ENCODE data around the gene BTNL3. TPM values are rescaled to one million over a fixed set of nuclear protein-coding genes. Genes with fewer than 3 reads are reported as not detected.

The BTNL3 gene
- total RNA-seq, 1 donor from 2014 or later, result not detected

DNA sequence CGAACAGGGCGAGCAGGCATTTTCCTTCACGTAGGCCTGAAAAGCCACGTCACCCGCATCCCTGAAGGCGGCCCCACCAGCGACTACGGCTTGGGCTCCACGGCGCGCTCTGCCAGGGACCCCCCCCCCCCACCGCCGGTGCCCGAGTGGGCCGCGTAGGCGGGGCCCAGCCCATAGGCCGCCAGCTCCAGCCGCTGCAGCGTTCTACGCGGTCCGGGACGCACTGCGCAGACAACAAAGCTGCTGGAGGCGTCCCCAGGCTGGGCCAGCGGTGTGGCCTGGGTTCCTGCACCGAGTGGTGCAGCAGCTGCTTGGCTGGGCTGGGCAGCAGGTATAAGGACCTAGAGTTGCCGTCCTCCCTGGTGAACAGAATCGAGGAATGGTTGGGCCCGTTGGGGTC, 18.3 kb upstream of the BTNL3 start:
- H3K4me1 Mint-ChIP-seq, result peaks cover 14% of the 10 kb centered on the region
- ChIA-PET CTCF (no interaction called here), POLR2A (no interaction called here)
- DNase-seq, result no peak
- H3K4me3 Mint-ChIP-seq, result no peak overlapping the region
- TF ChIP-seq, protein P1, sequence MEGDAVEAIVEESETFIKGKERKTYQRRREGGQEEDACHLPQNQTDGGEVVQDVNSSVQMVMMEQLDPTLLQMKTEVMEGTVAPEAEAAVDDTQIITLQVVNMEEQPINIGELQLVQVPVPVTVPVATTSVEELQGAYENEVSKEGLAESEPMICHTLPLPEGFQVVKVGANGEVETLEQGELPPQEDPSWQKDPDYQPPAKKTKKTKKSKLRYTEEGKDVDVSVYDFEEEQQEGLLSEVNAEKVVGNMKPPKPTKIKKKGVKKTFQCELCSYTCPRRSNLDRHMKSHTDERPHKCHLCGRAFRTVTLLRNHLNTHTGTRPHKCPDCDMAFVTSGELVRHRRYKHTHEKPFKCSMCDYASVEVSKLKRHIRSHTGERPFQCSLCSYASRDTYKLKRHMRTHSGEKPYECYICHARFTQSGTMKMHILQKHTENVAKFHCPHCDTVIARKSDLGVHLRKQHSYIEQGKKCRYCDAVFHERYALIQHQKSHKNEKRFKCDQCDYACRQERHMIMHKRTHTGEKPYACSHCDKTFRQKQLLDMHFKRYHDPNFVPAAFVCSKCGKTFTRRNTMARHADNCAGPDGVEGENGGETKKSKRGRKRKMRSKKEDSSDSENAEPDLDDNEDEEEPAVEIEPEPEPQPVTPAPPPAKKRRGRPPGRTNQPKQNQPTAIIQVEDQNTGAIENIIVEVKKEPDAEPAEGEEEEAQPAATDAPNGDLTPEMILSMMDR (IDR thresholded peaks at IDR 0.05), result no peak
- ATAC-seq (ENCODE audit: low read depth), result no peak
- intact Hi-C loops (cut with micrococcal nuclease), result loop anchor here (10.0 kb wide), 2 partner anchors 254 to 1116 kb away; partner anchors contain the start of genes MRNIP and TRIM41
- no peaks in the 10 kb centered on the region for H3K36me3 Mint-ChIP-seq (ENCODE audit: low read depth)
- peaks cover 2% of the 10 kb centered on the region for H3K9me3 Mint-ChIP-seq
- H3K27me3 Mint-ChIP-seq, result no peaks in the 10 kb centered on the region
- no peak overlapping the region for H3K27ac Mint-ChIP-seq

DNA sequence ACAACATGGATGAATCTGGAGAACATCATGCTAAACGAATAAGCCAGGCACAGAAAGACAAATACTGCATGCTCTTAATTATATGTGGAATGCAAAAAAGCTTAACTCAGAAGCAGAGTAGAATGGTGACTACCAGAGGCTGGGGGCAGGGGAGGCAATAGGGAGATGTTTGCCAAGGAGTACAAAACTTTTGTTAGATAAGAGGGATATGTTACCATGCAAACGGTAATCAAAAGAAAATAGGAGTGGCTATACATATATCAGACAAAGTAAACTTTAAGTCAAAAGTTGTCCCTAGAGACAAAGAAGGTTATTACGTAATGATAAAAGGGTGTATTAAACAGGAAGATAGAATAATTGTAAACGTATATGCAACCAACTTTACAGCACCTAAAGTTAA, 17.8 kb upstream of the BTNL3 start:
- no peak for ATAC-seq (ENCODE audit: low read depth)
- TF ChIP-seq, protein P1 (IDR thresholded peaks at IDR 0.05), result no peak
- intact Hi-C loops (cut with micrococcal nuclease), result loop anchor here (10.0 kb wide), 2 partner anchors 254 to 1116 kb away; partner anchors contain the start of genes MRNIP and TRIM41
- CTCF ChIA-PET, result no interaction called here
- Mint-ChIP-seq H3K9me3 (peaks cover 2% of the 10 kb centered on the region), H3K4me1 (peaks cover 19% of the 10 kb centered on the region), H3K36me3 (ENCODE audit: low read depth) (no peaks in the 10 kb centered on the region), H3K27me3 (no peaks in the 10 kb centered on the region), H3K27ac (no peak overlapping the region), H3K4me3 (no peak overlapping the region)
- DNase-seq, result no peak
- POLR2A ChIA-PET, result no interaction called here

DNA sequence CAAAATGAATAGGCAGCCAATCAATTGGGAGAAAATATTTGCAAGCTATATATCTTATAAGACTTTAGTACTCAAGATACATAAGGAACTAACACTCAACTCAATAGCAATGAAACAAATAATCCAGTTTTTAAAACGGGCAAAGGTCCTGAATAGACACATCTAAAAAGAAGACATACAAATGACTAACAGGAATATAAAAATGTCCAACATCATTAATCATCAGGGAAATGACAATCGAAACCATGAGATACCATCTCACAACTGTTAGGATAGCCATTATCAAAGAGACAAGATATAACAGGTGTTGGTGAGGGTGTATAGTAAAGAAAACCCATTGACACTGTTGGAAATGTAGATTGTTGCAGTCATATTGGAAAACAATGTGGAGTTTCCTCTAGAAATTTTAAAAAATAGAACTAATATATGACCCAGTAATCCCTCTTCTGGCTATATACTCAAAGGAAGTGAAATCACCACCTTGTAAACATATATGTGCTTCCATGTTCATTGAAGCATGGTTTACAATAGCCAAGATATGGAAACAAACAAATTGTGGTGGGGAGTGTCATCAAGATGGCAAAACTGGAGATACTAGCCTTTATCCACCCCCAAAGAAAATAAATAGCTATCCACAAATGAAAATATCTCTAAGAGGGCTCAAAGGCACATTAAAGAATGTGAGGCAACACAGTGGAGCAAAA, 13.9 kb upstream of the BTNL3 start:
- no peak for ATAC-seq (ENCODE audit: low read depth)
- TF ChIP-seq, protein P1 (IDR thresholded peaks at IDR 0.05), result no peak
- H3K27me3 Mint-ChIP-seq, result no peaks in the 10 kb centered on the region
- H3K4me1 Mint-ChIP-seq, result peaks cover 40% of the 10 kb centered on the region
- ChIA-PET POLR2A (interaction anchor here (0.6 to 2.8 kb wide), 6 partner anchors 76 to 171 kb away, joined by 3 to 22 read pairs (median 4); partner anchors contain the start of gene ZFP62), CTCF (no interaction called here)
- H3K9me3 Mint-ChIP-seq, result peaks cover 2% of the 10 kb centered on the region
- peak overlapping the region; percentile 81 for H3K27ac Mint-ChIP-seq
- H3K4me3 Mint-ChIP-seq, result peak overlapping the region; percentile 47
- intact Hi-C loops (cut with micrococcal nuclease), result loop anchor here (1.0 to 10.0 kb wide), 6 partner anchors 77 to 1120 kb away; partner anchors contain the start of genes MGAT1, MRNIP, TRIM41 and ZFP62
- H3K36me3 Mint-ChIP-seq (ENCODE audit: low read depth), result no peaks in the 10 kb centered on the region
- no peak for DNase-seq

DNA sequence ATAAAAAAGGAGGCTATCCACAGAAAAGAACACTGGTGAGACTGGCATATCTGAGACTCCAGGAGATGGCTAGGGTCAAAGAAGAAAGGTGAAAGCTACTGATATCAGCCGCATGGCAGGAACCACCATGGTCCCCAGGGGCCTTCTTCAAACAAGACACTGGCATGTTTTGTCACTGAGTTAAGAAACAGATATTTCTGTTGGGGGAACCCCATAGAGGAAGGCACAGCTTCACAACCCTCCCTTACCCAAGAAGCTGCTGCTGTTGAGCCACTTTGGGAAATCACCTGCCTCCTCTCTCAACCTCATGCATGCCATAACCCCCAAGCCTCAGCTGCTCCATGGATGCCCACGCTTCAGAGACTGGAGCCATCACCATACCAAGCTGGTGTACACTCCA, 13.3 kb upstream of the BTNL3 start:
- Mint-ChIP-seq H3K27ac (peak overlapping the region; percentile 81), H3K4me1 (peaks cover 40% of the 10 kb centered on the region), H3K4me3 (peak overlapping the region; percentile 47), H3K36me3 (ENCODE audit: low read depth) (no peaks in the 10 kb centered on the region), H3K9me3 (peaks cover 2% of the 10 kb centered on the region), H3K27me3 (no peaks in the 10 kb centered on the region)
- TF ChIP-seq, protein P1 (IDR thresholded peaks at IDR 0.05), result no peak
- CTCF ChIA-PET, result no interaction called here
- ATAC-seq (ENCODE audit: low read depth) (peak; percentile 99), DNase-seq (peak; percentile 41)
- POLR2A ChIA-PET, result interaction anchor here (0.6 to 2.8 kb wide), 6 partner anchors 76 to 172 kb away, joined by 3 to 22 read pairs (median 4); partner anchors contain the start of gene ZFP62
- intact Hi-C loops (cut with micrococcal nuclease), result loop anchor here (1.0 to 10.0 kb wide), 6 partner anchors 76 to 1121 kb away; partner anchors contain the start of genes MGAT1, MRNIP, TRIM41 and ZFP62

DNA sequence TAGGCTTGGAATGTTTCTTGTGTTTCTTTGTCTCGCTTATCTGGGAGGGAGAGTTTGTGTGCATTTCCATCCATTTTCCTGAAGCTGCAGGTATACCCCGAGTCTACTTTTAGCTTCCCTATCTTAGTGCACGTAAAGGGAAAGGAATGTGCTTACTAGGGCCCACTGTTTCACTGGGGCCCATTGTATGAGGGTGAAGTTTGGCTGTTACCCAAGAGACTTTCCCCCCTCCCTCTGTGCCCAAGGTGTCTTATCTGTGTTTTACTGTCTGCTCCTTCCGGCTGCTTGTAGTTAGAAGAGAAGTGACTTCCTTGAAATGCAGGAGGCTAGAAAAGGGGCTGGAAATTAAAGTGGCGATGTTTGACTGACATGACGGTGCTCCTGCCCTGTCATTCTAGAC, 12.1 kb upstream of the BTNL3 start:
- H3K36me3 Mint-ChIP-seq (ENCODE audit: low read depth), result no peaks in the 10 kb centered on the region
- peaks cover 2% of the 10 kb centered on the region for H3K9me3 Mint-ChIP-seq
- peak overlapping the region; percentile 81 for H3K27ac Mint-ChIP-seq
- H3K27me3 Mint-ChIP-seq, result peaks cover 5% of the 10 kb centered on the region
- TF ChIP-seq, protein P1 (IDR thresholded peaks at IDR 0.05), result no peak
- ChIA-PET CTCF (no interaction called here), POLR2A (interaction anchor here (1.0 to 2.8 kb wide), 2 partner anchors 115 to 145 kb away, joined by 3 to 22 read pairs; partner anchors contain the start of gene ZFP62)
- peaks cover 40% of the 10 kb centered on the region for H3K4me1 Mint-ChIP-seq
- H3K4me3 Mint-ChIP-seq, result peak overlapping the region; percentile 55
- ATAC-seq (ENCODE audit: low read depth) (no peak), DNase-seq (no peak)
- intact Hi-C loops (cut with micrococcal nuclease), result loop anchor here (5.0 to 10.0 kb wide), 3 partner anchors 181 to 1122 kb away; partner anchors contain the start of genes MRNIP and TRIM41

Measured in activated B cell treated with CpG ODN at 0.5 μM for 24 hours (primary cell).